HG02678 (cell line): ENCODE results near the gene COMMD2.

Experiments used
- ATAC-seq: cut with Tn5 transposase; IDR thresholded peaks from one replicate; pipeline ENCODE4 v1.9.1; 2021; ENCODE audit warnings: mild to moderate bottlenecking, moderate library complexity; ENCODE audit not compliant: unreplicated experiment

The COMMD2 gene

GRCh38 chr3:149752051-149752787, at the start of gene COMMD2:
Gene COMMD2 (minus strand): TSS chr3:149752489. CDS start chr3:149752444, 45 bp downstream.
- ATAC-seq: peak; percentile 97

GRCh38 chr3:149801639-149802038, 49.4 kb upstream of the COMMD2 start:
- ATAC-seq: no peak

GRCh38 chr3:149801195-149801594, 48.9 kb upstream of the COMMD2 start:
- ATAC-seq: no peak

GRCh38 chr3:149800693-149801092, 48.4 kb upstream of the COMMD2 start:
- ATAC-seq: no peak

- ATAC-seq: no peak
These were observed 43.7 kb upstream of the COMMD2 start for GRCh38 chr3:149796026-149796425.

- no peak for ATAC-seq
These were observed 40.4 kb upstream of the COMMD2 start, which contains the start of gene ANKUB1 for GRCh38 chr3:149792452-149793270. Gene ANKUB1 (minus strand): TSS chr3:149792554. CDS start chr3:149792366, 188 bp downstream.

GRCh38 chr3:149790698-149791097, 38.4 kb upstream of the COMMD2 start:
- no peak for ATAC-seq

- ATAC-seq: no peak
These were observed 38.0 kb upstream of the COMMD2 start for GRCh38 chr3:149790268-149790667.

- ATAC-seq: no peak
These were observed 31.9 kb upstream of the COMMD2 start for GRCh38 chr3:149784064-149784704.

- ATAC-seq: no peak
These were observed 31.3 kb upstream of the COMMD2 start for GRCh38 chr3:149783576-149783975.

GRCh38 chr3:149781741-149782140, 29.5 kb upstream of the COMMD2 start:
- ATAC-seq: no peak

GRCh38 chr3:149781211-149781610, 28.9 kb upstream of the COMMD2 start:
- ATAC-seq: no peak

- no peak for ATAC-seq
These were observed 25.3 kb upstream of the COMMD2 start for GRCh38 chr3:149777414-149778214.

- no peak for ATAC-seq
These were observed 23.9 kb upstream of the COMMD2 start for GRCh38 chr3:149776170-149776569.

- ATAC-seq: no peak
These were observed 20.6 kb upstream of the COMMD2 start for GRCh38 chr3:149772861-149773260.

- peak; percentile 53 for ATAC-seq
These were observed 19.5 kb upstream of the COMMD2 start for GRCh38 chr3:149771652-149772271.

GRCh38 chr3:149770246-149770645, 18.0 kb upstream of the COMMD2 start:
- no peak for ATAC-seq

GRCh38 chr3:149768704-149769103, 16.4 kb upstream of the COMMD2 start:
- ATAC-seq: no peak

- ATAC-seq: no peak
These were observed 15.4 kb upstream of the COMMD2 start for GRCh38 chr3:149767720-149768119.

GRCh38 chr3:149765762-149766334, 13.6 kb upstream of the COMMD2 start:
- no peak for ATAC-seq
